Dermis microvascular lymphatic vessel endothelial cell (primary cell): ENCODE results near the gene STAB1. TPM values are rescaled to one million over a fixed set of nuclear protein-coding genes. Genes with fewer than 3 reads are reported as not detected.
A peak's percentile ranks its signal among the peaks of the same experiment; 100 is the strongest.

Experiments used
- DNase-seq, 2 donors: peaks; one replicate each; pipeline versions ENCODE4 v3.0.0 to v3.0.0-alpha.2; 2010; ENCODE audit warnings: low read depth in 2 of 2
- total RNA-seq: library from RNA; depleted of rRNA; stranded (reverse); fragments of >200 nt; gene quantifications from 2 replicates; pipeline ENCODE4 v1.2.1, GENCODE V29; 2014

STAB1 gene
- total RNA-seq, 1 donor from 2014 or later: 117 TPM

- peak in 1 of 2 donors; percentile 43 for DNase-seq
Measured at GRCh38 chr3:52532838-52533622, 37.9 kb downstream of the STAB1 start.

- peak; percentile 9 to 83 for DNase-seq
Measured at GRCh38 chr3:52533623-52534280, 38.6 kb downstream of the STAB1 start, which contains the start of gene NT5DC2. TSS of gene NT5DC2 (minus strand) at chr3:52533857. CDS start at chr3:52533737, 120 bp downstream.

- DNase-seq: no peak
Measured at GRCh38 chr3:52534281-52535183, 39.4 kb downstream of the STAB1 start.

- no peak for DNase-seq
Measured at GRCh38 chr3:52535411-52536111, 40.4 kb downstream of the STAB1 start.

DNA sequence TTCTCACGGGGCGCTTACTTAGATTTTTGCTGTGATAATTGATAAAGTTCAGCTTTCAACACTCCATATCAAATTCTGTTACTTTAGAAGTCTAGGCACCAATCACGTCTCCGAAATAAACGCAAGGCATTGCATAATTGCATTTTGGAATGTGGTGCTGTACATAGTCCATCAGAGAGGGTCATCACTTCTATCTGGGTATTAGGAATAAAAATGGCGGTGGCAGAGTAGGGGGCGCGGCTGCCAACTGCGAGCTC lies 40.9 kb downstream of the STAB1 start:
- no peak for DNase-seq

DNA sequence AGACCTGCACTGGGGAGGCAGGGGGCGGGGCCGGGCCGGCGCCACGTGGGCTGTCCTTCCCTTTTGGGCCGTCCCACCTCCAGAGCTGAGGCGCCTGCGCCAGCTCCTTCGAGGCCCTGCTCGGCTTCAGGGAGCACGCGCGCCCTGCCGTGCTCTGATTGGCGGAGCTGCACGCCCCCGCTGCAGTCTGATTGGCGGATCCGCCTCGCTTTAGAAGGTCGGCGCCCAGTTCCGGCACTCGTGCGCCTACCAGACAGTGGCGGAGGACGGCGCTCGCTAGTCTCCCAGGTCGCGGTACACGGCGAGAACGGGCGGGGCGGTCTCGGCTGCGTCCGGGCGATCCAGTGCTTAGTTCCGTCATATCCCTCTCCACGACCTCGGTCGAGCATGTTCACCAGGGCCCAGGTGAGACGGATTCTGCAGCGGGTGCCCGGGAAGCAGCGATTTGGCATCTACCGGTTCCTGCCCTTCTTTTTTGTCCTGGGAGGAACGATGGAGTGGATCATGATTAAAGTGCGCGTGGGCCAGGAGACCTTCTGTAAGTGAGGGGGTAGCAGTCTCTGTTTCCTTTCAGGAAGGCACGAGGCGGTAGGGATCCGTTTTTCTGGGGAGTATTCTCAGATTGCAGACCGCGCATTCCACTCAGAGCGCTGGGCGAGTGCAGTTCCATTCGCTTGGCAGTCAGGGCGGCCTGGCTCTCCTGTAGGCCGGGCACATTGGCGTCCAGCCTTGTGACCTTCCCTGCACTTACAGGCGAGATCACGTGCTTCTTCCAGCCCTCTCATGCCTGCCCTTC lies 41.4 kb downstream of the STAB1 start, which contains the start of gene UQCC5:
Gene UQCC5, plus strand, starts transcription at position 237 of the 796 bp plus-strand sequence. Its CDS starts 151 bp downstream, at position 388.
- peak; percentile 94 to 100 for DNase-seq

DNA sequence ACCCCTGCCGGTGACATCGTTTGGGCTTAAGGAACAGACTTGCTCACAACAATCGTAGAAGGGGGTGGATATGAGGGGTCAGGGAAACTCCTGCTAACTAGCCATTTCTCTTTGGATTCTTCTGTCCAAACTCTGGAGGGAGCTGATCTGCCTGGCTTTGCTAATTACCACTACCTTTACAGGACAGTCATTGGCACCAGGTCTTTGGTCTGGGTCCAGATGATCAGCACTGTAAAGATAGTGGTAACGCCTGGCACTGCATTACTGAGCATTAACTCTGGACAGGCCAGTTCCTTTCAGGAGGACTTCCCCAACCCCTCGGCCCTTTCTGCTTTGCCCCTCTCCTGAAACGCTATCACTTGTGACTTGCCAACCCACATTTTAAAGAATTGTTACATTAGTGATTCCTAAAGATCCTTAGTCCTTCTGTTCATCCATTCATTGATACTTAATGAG lies 42.1 kb downstream of the STAB1 start:
- no peak for DNase-seq

- DNase-seq: no peak
Measured at GRCh38 chr3:52537726-52538421, 42.7 kb downstream of the STAB1 start.

GRCh38 chr3:52539010-52539653 lies 44.0 kb downstream of the STAB1 start:
- DNase-seq: no peak

DNA sequence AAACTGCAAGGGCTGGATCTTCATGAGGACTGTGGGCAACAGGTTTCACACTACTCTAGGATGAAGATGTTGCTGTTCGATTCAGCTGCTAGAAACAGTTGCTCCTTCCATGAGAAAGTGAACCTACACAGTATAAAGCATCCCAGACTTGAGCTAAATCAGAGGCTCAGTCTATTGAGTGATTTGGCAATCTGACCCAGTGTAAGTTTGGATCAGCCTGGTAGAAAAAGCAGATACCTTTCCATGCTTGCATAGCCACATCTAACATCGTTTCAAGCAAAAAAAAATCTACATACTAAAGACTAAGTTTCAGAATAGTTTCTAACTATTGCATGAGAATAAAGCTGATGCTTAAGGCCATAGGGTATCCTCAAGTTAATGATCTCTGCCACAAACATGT lies 45.9 kb downstream of the STAB1 start:
- DNase-seq: no peak

DNA sequence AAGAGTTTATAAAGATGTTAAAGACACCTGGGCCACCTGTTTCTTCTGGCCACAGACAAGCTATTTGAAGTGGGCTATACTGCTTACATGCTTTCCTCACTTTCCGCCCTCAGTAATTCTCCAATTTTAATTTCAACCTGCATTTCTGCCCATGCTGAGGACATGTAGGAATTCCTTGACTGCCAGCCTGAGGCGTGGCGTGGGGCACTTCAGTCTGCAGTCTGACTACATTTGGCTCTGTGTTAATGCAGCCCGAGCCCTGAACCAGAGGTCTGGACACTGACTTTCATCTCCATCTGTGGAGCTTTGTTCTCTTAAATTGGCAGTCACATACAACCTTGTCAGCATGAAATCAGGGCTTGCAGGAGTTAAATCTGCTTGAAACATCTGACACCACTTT lies 49.8 kb downstream of the STAB1 start:
- DNase-seq: no peak

- no peak for DNase-seq
Measured at GRCh38 chr3:52546111-52546901, 51.2 kb downstream of the STAB1 start.

GRCh38 chr3:52547143-52547542 lies 52.0 kb downstream of the STAB1 start:
- no peak for DNase-seq

GRCh38 chr3:52551118-52551517 lies 56.0 kb downstream of the STAB1 start:
- DNase-seq: no peak

DNA sequence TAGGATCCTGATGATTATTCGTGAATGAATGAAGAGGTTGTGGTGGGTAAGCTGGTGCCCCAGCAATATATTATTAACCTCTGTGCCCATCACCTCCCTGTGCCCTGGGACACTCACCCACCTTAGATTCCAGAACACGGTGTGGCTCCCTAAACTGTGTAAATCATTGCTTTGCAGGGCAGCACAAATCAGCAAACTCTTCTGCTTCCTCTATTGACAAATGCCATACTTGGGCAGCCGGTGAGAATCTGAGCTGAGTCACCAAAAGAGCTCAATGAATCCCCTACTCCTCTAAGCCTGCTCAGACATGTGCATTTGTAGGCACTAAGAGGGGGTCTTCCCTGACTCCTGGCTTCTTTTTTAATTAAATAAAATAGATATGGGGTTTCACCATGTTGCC lies 57.0 kb downstream of the STAB1 start:
- no peak for DNase-seq

GRCh38 chr3:52554026-52554755 lies 59.1 kb downstream of the STAB1 start:
- no peak for DNase-seq

- no peak for DNase-seq
Measured at GRCh38 chr3:52555056-52555455, 59.9 kb downstream of the STAB1 start.
